ENCODE results near the gene PELI1.

PELI1 gene

GRCh38 chr2:64168756-64169155 lies 24.5 kb upstream of the PELI1 start:
- TF ChIP-seq CTCF (IDR thresholded peaks at IDR 0.05; ENCODE audit: low read depth, low read length): no peak
- no peak overlapping the region for H3K4me3 ChIP-seq (replicated peaks in 1 of 2; ENCODE audit: low read depth in 2 of 2, low read length in 2 of 2)
- DNase-seq (ENCODE audit: low read depth in 2 of 2): no peak

- DNase-seq (ENCODE audit: low read depth in 2 of 2): no peak
- TF ChIP-seq CTCF (IDR thresholded peaks at IDR 0.05; ENCODE audit: low read depth, low read length): no peak
- no peak overlapping the region for H3K4me3 ChIP-seq (replicated peaks in 1 of 2; ENCODE audit: low read depth in 2 of 2, low read length in 2 of 2)
These were observed 24.0 kb upstream of the PELI1 start for GRCh38 chr2:64168201-64168600.

GRCh38 chr2:64166637-64167420 lies 22.6 kb upstream of the PELI1 start:
- TF ChIP-seq CTCF (IDR thresholded peaks at IDR 0.05; ENCODE audit: low read depth, low read length): no peak
- no peak overlapping the region for H3K4me3 ChIP-seq (replicated peaks in 1 of 2; ENCODE audit: low read depth in 2 of 2, low read length in 2 of 2)

GRCh38 chr2:64166212-64166611 lies 22.0 kb upstream of the PELI1 start:
- H3K4me3 ChIP-seq (replicated peaks in 1 of 2; ENCODE audit: low read depth in 2 of 2, low read length in 2 of 2): no peak overlapping the region
- TF ChIP-seq CTCF (IDR thresholded peaks at IDR 0.05; ENCODE audit: low read depth, low read length): no peak

More at GRCh38 chr2:64166637-64167420, 22.6 kb upstream of the PELI1 start:
- DNase-seq (ENCODE audit: low read depth in 2 of 2): no peak

GRCh38 chr2:64165706-64166105 lies 21.5 kb upstream of the PELI1 start:
- TF ChIP-seq CTCF (IDR thresholded peaks at IDR 0.05; ENCODE audit: low read depth, low read length): no peak
- peak; percentile 16 to 78 for DNase-seq (ENCODE audit: low read depth in 2 of 2)
- H3K4me3 ChIP-seq (replicated peaks in 1 of 2; ENCODE audit: low read depth in 2 of 2, low read length in 2 of 2): no peak overlapping the region

More at GRCh38 chr2:64166212-64166611, 22.0 kb upstream of the PELI1 start:
- no peak for DNase-seq (ENCODE audit: low read depth in 2 of 2)

- no peak for TF ChIP-seq CTCF (IDR thresholded peaks at IDR 0.05; ENCODE audit: low read depth, low read length)
- no peak for DNase-seq (ENCODE audit: low read depth in 2 of 2)
- H3K4me3 ChIP-seq (replicated peaks in 1 of 2; ENCODE audit: low read depth in 2 of 2, low read length in 2 of 2): no peak overlapping the region
These were observed 20.4 kb upstream of the PELI1 start for GRCh38 chr2:64164629-64165028.

Measured in cardiac fibroblast (primary cell).